DOHH2 (cell line): ENCODE data around the gene SMIM36.

Experiments used
- EZH2phosphoT487 ChIP-seq: fragments of 200-600 bp; sonication (generic); IDR thresholded peaks from 2 replicates; pipeline ENCODE4 v1.6.1; 2017; ENCODE audit warnings: borderline replicate concordance, mild to moderate bottlenecking, antibody characterized with exemption, low read length, moderate library complexity, mixed read lengths
- TF ChIP-seq, protein P1 (sequence below): fragments of 200-600 bp; sonication (generic); IDR thresholded peaks from one replicate; pipeline ENCODE4 v1.5.1; 2014; ENCODE audit warnings: antibody characterized with exemption, mild to moderate bottlenecking, low read depth, low read length; ENCODE audit not compliant: poor library complexity, severe bottlenecking

DNA sequence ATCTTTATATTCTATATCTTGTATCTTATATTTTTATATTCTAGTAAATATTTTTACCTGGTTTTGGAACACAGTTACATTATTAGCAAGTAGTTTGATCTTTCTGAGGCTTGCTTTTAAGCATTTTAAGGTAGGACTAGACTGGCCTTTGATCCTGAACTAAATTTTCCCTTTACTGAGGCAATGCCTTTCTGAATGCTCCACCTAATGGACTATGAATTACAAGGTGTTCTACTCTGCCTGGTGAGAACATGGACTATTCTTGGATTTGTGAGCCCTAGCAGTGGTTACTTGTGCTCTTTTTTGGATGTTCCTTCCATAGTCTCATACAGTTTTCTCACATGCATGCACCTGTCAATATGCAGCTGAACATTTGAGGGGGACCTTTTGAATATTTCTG lies 32.5 kb upstream of the SMIM36 start:
- TF ChIP-seq, protein P1, sequence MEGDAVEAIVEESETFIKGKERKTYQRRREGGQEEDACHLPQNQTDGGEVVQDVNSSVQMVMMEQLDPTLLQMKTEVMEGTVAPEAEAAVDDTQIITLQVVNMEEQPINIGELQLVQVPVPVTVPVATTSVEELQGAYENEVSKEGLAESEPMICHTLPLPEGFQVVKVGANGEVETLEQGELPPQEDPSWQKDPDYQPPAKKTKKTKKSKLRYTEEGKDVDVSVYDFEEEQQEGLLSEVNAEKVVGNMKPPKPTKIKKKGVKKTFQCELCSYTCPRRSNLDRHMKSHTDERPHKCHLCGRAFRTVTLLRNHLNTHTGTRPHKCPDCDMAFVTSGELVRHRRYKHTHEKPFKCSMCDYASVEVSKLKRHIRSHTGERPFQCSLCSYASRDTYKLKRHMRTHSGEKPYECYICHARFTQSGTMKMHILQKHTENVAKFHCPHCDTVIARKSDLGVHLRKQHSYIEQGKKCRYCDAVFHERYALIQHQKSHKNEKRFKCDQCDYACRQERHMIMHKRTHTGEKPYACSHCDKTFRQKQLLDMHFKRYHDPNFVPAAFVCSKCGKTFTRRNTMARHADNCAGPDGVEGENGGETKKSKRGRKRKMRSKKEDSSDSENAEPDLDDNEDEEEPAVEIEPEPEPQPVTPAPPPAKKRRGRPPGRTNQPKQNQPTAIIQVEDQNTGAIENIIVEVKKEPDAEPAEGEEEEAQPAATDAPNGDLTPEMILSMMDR = no peak
- TF ChIP-seq EZH2phosphoT487 = no peak
